K562 (cell line): ENCODE data around the gene ADD1. TPM values are rescaled to one million over a fixed set of nuclear protein-coding genes. Genes with fewer than 3 reads are reported as not detected.
A peak's percentile ranks its signal among the peaks of the same experiment; 100 is the strongest.

Experiments used
- ATAC-seq: fragments of 200-7000 bp; cut with Tn5 transposase; 3 replicates; pipeline ENCODE4 v1.9.1; 2020; ENCODE audit warnings: moderate library complexity
- BruUV-seq: library from RNA; stranded (reverse); fragments of 400-500 nt; replicated peaks from 2 replicates; lab custom pipeline; 2021; lab: Mats Ljungman, UMichigan
- CTCF ChIA-PET: fragments of 300-600 bp; formaldehyde crosslinking; extraction: SDS; loops from one replicate; lab custom pipeline; 2021; ENCODE audit warnings: low intra/inter-chr PET ratio; lab: Yijun Ruan, JAX
- POLR2A ChIA-PET: fragments of 300-600, 350-650 bp; sonication (Branson Sonifier 250); formaldehyde crosslinking; extraction: SDS; loops from one replicate; lab custom pipeline; 2021; ENCODE audit warnings: antibody characterized with exemption, inconsistent platforms; lab: Yijun Ruan, JAX
- DNase-seq, 4 experiments: peaks; one replicate each; pipeline versions ENCODE4 v3.0.0 to v3.0.0-alpha.2; 2011 to 2018; ENCODE audit warnings: low spot score in 3 of 4, mixed read lengths in 3 of 4; ENCODE audit errors: extremely low read depth in 1 of 4
- FAIRE-seq: peaks from 2 replicates; lab custom pipeline; 2011; peaks lifted over from hg19 to GRCh38; lab: Jason Lieb, UNC
- H2AFZ ChIP-seq: 2 replicates; pipeline ENCODE4 v1.6.0; 2011; ENCODE audit warnings: low read depth, low read length, control low read depth, inconsistent platforms
- H3K27ac ChIP-seq: fragments of 200-600 bp; 3 replicates; pipeline ENCODE4 v1.8.0; 2011; ENCODE audit warnings: low read depth, mild to moderate bottlenecking, control low read depth, inconsistent platforms, low read length, moderate library complexity, mixed read lengths; ENCODE audit errors: extremely low read depth
- H3K27me3 ChIP-seq, 2 experiments: fragments of 300-600 bp in 1 of 2; 2 replicates in 1 of 2; 3 replicates in 1 of 2; pipeline versions ENCODE4 v1.6.0 to v1.8.0; 2011; ENCODE audit warnings: inconsistent platforms in 2 of 2, low read length in 2 of 2, mild to moderate bottlenecking in 1 of 2, mixed read lengths in 1 of 2, moderate library complexity in 1 of 2; ENCODE audit not compliant: control insufficient read depth in 2 of 2, insufficient read depth in 2 of 2
- H3K36me3 ChIP-seq: fragments of 300-600 bp; 3 replicates; pipeline ENCODE4 v1.8.0; 2011; ENCODE audit warnings: mild to moderate bottlenecking, low read length, inconsistent platforms; ENCODE audit not compliant: control insufficient read depth, insufficient read depth
- H3K4me1 ChIP-seq, 2 experiments: fragments of 200-600 bp in 1 of 2; replicated peaks in 1 of 2; 2 replicates in 1 of 2; 3 replicates in 1 of 2; pipeline versions ENCODE4 v1.5.1 to v1.8.0; 2011; ENCODE audit warnings: inconsistent platforms in 2 of 2, low read length in 2 of 2, mild to moderate bottlenecking in 1 of 2, mixed read lengths in 1 of 2, moderate library complexity in 1 of 2; ENCODE audit not compliant: control insufficient read depth in 2 of 2, insufficient read depth in 2 of 2
- H3K4me2 ChIP-seq: 2 replicates; pipeline ENCODE4 v1.6.1; 2011; ENCODE audit warnings: low read length, control low read depth, inconsistent platforms, mixed read lengths; ENCODE audit not compliant: insufficient read depth
- H3K4me3 ChIP-seq: fragments of 200-600 bp; sonication (generic), shearing (Covaris generic); 2 replicates; pipeline ENCODE4 v1.5.1; 2016; ENCODE audit warnings: control low read depth, inconsistent platforms
- H3K79me2 ChIP-seq: fragments of 200-600 bp; 3 replicates; pipeline ENCODE4 v1.8.0; 2011; ENCODE audit warnings: low read length, inconsistent platforms; ENCODE audit not compliant: control insufficient read depth, insufficient read depth
- H3K9ac ChIP-seq, 2 experiments: 2 replicates each; pipeline versions ENCODE4 v1.6.0 to v1.6.1; 2011; ENCODE audit warnings: low read depth in 2 of 2, low read length in 2 of 2, control low read depth in 1 of 2, inconsistent platforms in 1 of 2, mild to moderate bottlenecking in 1 of 2, mixed read lengths in 1 of 2; ENCODE audit not compliant: insufficient read depth in 1 of 2
- H3K9me1 ChIP-seq: one replicate; pipeline ENCODE4 v1.6.0; 2011; ENCODE audit warnings: inconsistent platforms, mild to moderate bottlenecking, low read length, moderate library complexity; ENCODE audit not compliant: control insufficient read depth, insufficient read depth
- H3K9me3 ChIP-seq: replicated peaks from 2 replicates; pipeline ENCODE4 v1.5.1; 2011; ENCODE audit warnings: low read depth, low read length, inconsistent platforms; ENCODE audit not compliant: control insufficient read depth, insufficient read depth
- H4K20me1 ChIP-seq: replicated peaks from 2 replicates; pipeline ENCODE4 v1.6.1; 2011; ENCODE audit warnings: low read length, inconsistent platforms, mixed read lengths; ENCODE audit not compliant: control insufficient read depth, insufficient read depth
- ETV6 ChIP-seq, 3 experiments: fragments of 150-350 bp in 1 of 3; sonication (generic) in 1 of 3; formaldehyde crosslinking in 1 of 3; IDR thresholded peaks; 2 replicates each; pipeline versions ENCODE4 v1.6.1 to v1.8.0; 2014 to 2022; ENCODE audit warnings: borderline replicate concordance in 2 of 3, low read depth in 2 of 3, antibody characterized with exemption in 1 of 3, low read length in 1 of 3, mild to moderate bottlenecking in 1 of 3, missing genetic modification reagents in 1 of 3
- NFATC3 ChIP-seq: fragments of 450-650 bp; IDR thresholded peaks from 2 replicates; pipeline ENCODE4 v1.6.1; 2017; ENCODE audit warnings: mild to moderate bottlenecking
- SIN3A ChIP-seq, 2 experiments: fragments of 150-350 bp in 1 of 2; IDR thresholded peaks; 2 replicates each; pipeline ENCODE4 v1.6.1; 2011 to 2016; ENCODE audit warnings: borderline replicate concordance in 2 of 2, low read depth in 2 of 2, low read length in 2 of 2, mild to moderate bottlenecking in 2 of 2, moderate library complexity in 2 of 2; ENCODE audit not compliant: control insufficient read depth in 1 of 2
- SREBF1 ChIP-seq: fragments of 150-350 bp; IDR thresholded peaks from 2 replicates; pipeline ENCODE4 v1.6.1; 2014; ENCODE audit warnings: antibody characterized with exemption, low read depth, low read length, borderline replicate concordance
- WGBS: fragments of 100-300 bp; shearing (Covaris generic); methylation state at CpG from one replicate; pipeline ENCODE4 v1.1.6; 2016; ENCODE audit warnings: low coverage, mixed read lengths; ENCODE audit not compliant: insufficient coverage; ENCODE audit errors: missing lambda C conversion rate; 5-methylcytosine and 5-hydroxymethylcytosine counted together
- in situ Hi-C: fragments of 300-500 bp; cut with MboI; formaldehyde crosslinking; loops from 4 replicates; pipeline ENCODE4 v1.15.0; 2018; ENCODE audit warnings: inconsistent platforms, mixed read lengths
- intact Hi-C: fragments of 100-400 bp; cut with micrococcal nuclease; formaldehyde crosslinking; loops from 2 replicates; pipeline ENCODE4 v1.14.2; 2022
- polyA plus RNA-seq, 8 experiments: library from polyadenylated mRNA; depleted of rRNA in 4 of 8; stranded (reverse) in 5 of 8; unstranded in 3 of 8; fragments of >200 nt; fragmentation: Nextera tagmentation in 2 of 8; fragmentation: Illumina TruSeq in 1 of 8; extraction: Ambion mirVana in 2 of 8; extraction: Trizol in 1 of 8; gene quantifications; 2 replicates each; pipeline versions ENCODE4 v1.2.1 to v1.2.3, GENCODE V29; 2011 to 2014; ENCODE audit warnings: inconsistent platforms in 1 of 8, missing spikeins in 1 of 8
- total RNA-seq, 7 experiments: library from RNA; depleted of rRNA in 6 of 7; stranded (reverse); fragments of >200 nt in 6 of 7; fragmentation: Illumina TruSeq in 2 of 7; extraction: Trizol in 2 of 7; gene quantifications; 2 replicates each; pipeline versions ENCODE4 v1.2.1 to v1.2.3, GENCODE V29; 2011 to 2021; ENCODE audit warnings: low replicate concordance in 1 of 7
- TF ChIP-seq, protein P1 (sequence below), 2 experiments: fragments of 450-650 bp in 1 of 2; sonication (generic) in 1 of 2; formaldehyde crosslinking in 1 of 2; IDR thresholded peaks in 1 of 2; conservative IDR thresholded peaks in 1 of 2; 2 replicates each; pipeline versions ENCODE4 v1.6.1 to v1.8.1; 2016 to 2023; ENCODE audit warnings: mild to moderate bottlenecking in 2 of 2, moderate library complexity in 2 of 2, inconsistent platforms in 1 of 2, missing genetic modification reagents in 1 of 2

Gene ADD1
- total and polyA plus RNA-seq, 9 of the 15 experiments (the other 6 are each of a cell fraction or from before 2014, with no cell fraction given), result 17.5 to 153 (median 74.0) TPM

DNA sequence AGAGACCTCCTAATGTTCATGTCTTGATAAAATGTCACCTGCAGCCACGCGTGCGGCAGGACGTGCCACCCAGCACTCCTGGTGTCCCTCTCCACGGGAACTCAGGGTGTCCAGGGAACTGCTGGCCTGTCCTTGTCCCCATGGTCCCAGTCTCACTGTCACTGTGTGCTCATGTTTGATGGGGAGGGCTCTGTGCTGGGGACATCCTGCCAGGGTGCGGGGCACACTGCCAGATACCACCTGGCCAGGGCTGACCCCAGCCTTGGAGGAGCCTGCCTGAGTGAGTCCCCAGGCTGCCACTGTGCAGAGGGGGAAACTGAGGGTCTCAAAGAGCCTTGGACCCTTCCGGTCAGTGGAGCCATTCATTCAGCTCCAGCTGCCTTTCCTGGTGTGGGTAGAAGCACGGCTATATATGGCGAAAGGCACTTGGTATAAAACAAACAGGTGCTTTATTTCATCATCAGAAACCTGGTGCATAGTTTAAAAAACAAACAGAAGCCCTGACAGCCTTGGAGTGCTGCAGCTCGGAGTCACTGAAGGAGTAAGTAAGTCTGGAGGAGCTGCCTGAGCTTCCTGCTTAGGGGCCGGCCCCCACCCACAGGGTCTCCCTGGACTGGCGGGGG, 86.6 kb downstream of the ADD1 start:
- Histone ChIP-seq H3K79me2 (peaks cover 18% of the 10 kb centered on the region; the same call in 2 of the 3 replicates), H3K27me3 (no peaks in the 10 kb centered on the region), H3K4me1 (peaks cover 0 to 44% of the 10 kb centered on the region in 2 experiments; a peak in 3 of 5 replicates), H3K4me3 (no peak overlapping the region), H2AFZ (no peak overlapping the region), H3K9me3 (no peaks in the 10 kb centered on the region), H3K9me1 (no peaks in the 10 kb centered on the region), H3K36me3 (peaks cover 69% of the 10 kb centered on the region; the same call in 2 of the 3 replicates), H3K27ac (no peak overlapping the region), H3K9ac (no peak overlapping the region), H4K20me1 (0 out of 2 replicates have a peak, but pooled peaks cover 8% of the 10 kb centered on the region), H3K4me2 (no peak overlapping the region)
- intact Hi-C loops (no loop called here), in situ Hi-C loops (no loop called here)
- ChIA-PET POLR2A (interaction anchor here (0.6 to 1.1 kb wide), 3 partner anchors 9 to 746 kb away, joined by 3 to 4 read pairs (median 4); no protein-coding TSS in a partner anchor), CTCF (no interaction called here)
- no peak for FAIRE-seq
- no TSS peak for BruUV-seq
- TF ChIP-seq NFATC3 (no peak), SIN3A (IDR thresholded peaks at IDR 0.05; ENCODE audit: borderline replicate concordance in 2 of 2, control insufficient read depth in 1 of 2, low read depth in 2 of 2, low read length in 2 of 2) (no peak), SREBF1 (no peak), ETV6 (IDR thresholded peaks at IDR 0.05; ENCODE audit: borderline replicate concordance in 1 of 2, low read depth in 2 of 2, low read length in 1 of 2) (no peak), ETV6 (CRISPR knock-in tag; IDR thresholded peaks at IDR 0.05; ENCODE audit: borderline replicate concordance) (no peak)
- TF ChIP-seq, protein P1, sequence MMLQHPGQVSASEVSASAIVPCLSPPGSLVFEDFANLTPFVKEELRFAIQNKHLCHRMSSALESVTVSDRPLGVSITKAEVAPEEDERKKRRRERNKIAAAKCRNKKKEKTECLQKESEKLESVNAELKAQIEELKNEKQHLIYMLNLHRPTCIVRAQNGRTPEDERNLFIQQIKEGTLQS (IDR thresholded peaks at IDR 0.05), result 0 out of 2 replicates have a peak, but pooled peaks have one; percentile 8
- TF ChIP-seq, protein P1 (CRISPR knock-in tag; conservative IDR thresholded peaks at IDR 0.05), result no peak
- no peak for DNase-seq
- ATAC-seq, result no peak
- WGBS, result 93% methylated on average over 12 of the region's 12 CpGs
